ENCODE measurements around the gene GLIPR1. TPM values are rescaled to one million over a fixed set of nuclear protein-coding genes. Genes with fewer than 3 reads are reported as not detected.
"Not testable (repeated sequence)": the region's sequence is repeated elsewhere in the genome, so short reads cannot be mapped to it uniquely, and the experiment has no call there.

Gene GLIPR1
- polyA plus RNA-seq, 5 donors = 10.9 to 16.5 (median 15.5) TPM

- DNase-seq = no peak
These were observed 8.4 kb upstream of the GLIPR1 start for GRCh38 chr12:75471902-75472890.

- DNase-seq = no peak
These were observed 6.4 kb upstream of the GLIPR1 start for GRCh38 chr12:75474116-75474515.

DNA sequence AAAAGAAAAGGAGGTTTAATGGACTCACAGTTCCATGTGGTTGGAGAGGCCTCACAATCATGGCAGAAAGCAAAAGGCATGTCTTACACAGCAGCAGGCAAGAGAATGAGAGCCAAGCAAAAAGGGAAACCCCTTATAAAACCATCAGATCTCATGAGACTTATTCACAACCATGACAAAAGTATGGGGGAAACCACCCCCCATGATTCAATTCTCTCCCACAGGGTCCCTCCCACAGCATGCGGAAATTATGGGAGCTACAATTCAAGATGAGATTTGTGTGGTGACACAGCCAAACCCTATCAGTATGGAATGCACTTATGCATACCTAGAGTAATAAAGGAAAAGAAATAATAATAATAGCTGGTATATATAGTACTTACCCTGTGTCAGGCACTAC is 4.5 kb upstream of the GLIPR1 start:
- DNase-seq = no peak

DNA sequence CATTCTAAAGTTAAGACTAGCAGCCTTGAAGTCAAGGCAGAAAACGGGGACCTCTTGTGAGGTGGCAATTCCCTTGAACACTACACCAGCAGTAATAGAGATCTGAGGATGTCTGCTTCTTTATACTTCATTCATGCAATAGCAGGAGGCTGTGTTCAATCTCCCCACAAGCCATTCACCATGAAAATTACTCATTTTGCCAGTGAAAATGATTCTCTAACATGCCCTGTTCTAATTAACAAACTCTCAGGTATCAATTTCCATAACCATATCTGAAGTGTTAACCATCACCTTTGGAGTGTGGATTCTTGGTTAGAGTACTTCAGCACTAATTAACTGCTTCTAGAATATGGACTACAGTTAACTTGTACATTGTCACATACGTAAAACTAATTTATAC is 3.4 kb upstream of the GLIPR1 start:
- no peak for DNase-seq

GRCh38 chr12:75478116-75478794 is 2.3 kb upstream of the GLIPR1 start:
- DNase-seq = no peak

- DNase-seq = no peak
These were observed 543 bp upstream of the GLIPR1 start for GRCh38 chr12:75479963-75480461.

GRCh38 chr12:75481013-75481705 is 604 bp downstream of the GLIPR1 start:
- no peak for DNase-seq

- DNase-seq = no peak
These were observed 1.2 kb downstream of the GLIPR1 start for GRCh38 chr12:75481774-75482173.

DNA sequence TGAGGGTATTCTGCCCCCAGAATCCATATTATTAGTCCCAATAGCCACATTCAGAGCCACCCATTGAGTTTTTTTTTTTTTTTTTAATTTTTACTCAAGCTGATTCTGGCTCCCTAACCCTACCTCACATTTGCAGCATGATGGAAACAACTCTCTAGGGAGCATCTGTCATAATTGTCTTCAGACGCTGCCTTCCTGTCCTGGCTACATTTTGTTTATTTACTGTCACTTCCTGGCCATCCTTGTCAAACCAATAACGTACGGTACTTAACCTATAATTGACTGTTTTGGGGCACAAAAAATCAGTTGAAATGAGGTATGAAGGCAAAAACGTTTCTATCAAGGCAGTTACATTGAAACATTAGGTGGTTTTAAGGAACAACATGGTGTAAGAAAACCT is 2.1 kb downstream of the GLIPR1 start:
- no peak for DNase-seq

GRCh38 chr12:75483431-75483830 is 2.9 kb downstream of the GLIPR1 start:
- DNase-seq = no peak

GRCh38 chr12:75484450-75484849 is 3.9 kb downstream of the GLIPR1 start:
- not testable (repeated sequence) for DNase-seq

DNA sequence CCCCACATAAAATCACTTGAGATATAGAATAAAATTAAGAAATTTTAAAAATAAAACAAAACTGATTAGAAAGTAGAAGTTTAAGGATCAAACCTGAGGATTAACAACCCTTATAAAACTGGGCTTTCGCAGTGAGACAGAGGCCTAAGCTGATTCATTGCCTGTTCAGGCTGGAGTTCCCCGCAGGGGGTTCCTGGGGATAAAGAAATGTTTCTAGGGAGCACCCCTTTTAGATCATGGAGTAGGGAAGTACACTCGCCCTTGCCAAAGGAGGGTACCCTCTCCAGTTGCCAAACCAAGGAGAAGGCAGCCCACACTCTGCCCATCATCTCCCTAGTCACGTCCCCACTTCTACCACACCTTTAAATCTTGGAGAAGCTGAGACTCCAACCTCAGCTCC is 6.8 kb downstream of the GLIPR1 start:
- no peak for DNase-seq

DNA sequence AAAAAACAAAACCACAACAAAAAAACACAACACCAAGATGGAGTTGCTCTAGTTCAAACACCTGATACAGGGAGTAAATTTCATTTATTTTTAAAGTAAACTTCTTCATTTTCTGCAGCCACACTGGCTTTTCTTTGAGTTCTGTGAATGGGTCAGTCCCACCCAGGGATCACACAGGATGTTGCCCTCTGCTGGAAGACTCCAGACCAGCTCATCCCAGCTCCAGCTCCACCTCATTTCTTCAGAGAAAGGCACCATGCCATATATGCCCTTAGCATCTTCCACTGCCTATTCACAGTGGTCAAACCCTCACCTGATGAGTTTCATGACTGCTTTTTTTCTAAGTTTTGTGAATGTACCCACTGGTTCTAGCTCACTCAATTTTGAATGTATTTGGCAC is 8.0 kb downstream of the GLIPR1 start:
- DNase-seq = no peak

DNA sequence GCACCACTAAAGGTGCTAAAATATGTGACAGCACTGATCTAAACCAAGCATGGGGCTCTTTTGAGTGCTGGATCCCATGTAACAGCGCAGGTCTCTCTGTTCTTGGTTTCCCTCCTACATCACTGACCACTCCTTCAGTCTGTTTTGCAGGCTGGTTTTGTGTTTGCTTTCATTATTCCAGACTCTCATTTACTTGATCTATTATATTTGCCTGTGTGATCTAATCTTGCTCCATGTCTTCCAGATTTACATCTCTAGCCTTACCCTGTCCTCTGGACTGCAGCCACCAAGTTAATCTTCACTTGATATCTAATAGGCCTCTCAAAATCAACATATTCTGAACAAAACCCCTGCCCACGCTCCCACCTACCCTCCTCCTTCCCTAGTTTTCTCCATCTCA is 8.6 kb downstream of the GLIPR1 start:
- DNase-seq = no peak

DNA sequence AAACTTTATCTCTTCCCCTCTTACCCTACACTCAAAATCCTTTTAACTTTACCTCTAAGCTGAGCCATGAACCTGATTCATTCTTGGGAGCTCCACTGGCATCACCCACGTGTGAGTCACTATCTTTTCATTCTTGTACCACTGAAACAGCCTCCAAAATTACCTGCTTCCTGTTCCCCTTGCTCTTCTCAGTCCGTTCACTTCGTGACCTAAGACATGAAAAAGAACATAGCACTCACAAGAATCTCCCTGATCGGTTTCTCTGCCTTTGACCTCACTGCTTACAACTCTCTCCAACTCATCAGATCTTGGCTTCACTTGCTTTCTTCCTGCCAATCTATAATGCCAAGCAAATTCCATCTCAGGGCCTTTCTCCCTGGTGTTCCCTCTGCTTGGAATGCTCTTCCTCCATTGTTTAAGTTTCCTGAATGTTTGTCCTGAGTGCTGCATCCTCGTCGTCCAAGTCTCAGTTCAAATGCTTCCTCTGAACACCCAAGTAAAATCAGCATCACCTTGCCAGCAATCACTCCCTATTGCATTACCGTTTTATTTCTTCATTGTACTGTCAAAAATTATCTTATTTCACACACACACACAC is 9.2 kb downstream of the GLIPR1 start:
- no peak for DNase-seq

- no peak for DNase-seq
These were observed 10.6 kb downstream of the GLIPR1 start for GRCh38 chr12:75491169-75491568.

DNA sequence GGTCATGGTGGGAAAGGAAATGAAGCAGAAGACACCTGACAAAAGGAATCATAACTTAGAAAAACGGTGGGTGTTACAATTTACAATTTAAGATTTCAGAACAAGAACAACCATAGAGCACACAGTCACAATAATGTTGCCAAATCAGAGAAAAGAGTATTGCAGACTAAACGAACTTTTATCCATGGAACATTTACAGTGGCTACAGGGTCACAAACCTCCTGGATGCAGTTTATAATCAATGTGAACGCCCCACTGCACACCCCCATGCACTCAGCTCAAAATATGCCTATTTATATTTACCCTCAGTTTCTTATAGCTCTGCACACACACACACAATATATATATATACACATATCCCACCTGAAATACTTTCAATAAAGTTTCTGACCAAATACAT is 22.9 kb downstream of the GLIPR1 start:
- no peak for DNase-seq

DNA sequence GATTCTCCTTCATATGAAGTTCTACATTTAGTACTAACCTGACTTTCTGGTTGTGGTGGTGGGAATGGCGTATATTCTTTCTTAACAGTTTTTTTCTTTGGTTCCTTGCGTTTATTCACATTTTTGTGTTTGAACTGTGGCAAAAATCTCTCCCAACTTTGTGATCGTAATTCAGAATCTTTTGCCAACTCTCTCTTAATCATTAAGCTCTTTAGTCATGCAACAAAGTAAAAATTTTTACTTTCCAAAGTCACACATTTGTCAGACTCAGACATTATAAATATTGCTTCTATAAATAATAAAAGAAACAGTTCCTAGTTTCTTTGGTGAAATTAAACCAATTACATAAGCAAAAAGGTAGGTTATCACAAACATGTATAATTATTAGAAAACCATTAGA is 23.3 kb downstream of the GLIPR1 start:
- DNase-seq = no peak

GRCh38 chr12:75505706-75506312 is 25.3 kb downstream of the GLIPR1 start:
- no peak for DNase-seq

DNA sequence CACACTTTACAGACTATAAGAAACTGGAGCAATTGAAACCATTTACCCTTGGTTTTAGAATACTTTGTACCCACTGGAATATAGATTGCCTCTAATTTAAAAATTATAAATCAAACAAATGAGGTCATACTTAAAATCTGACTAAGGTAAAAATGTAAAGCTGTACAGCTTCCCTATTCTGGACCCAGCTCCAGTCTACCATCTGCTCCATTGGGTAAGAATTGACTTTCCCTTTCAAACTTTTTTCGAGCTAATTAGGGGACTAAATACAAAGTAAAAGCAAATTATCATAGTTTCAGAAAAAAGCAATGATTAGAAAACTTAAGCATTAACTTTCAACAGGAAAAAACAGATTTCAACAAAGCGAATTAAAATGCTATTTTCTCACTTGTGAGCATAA is 26.5 kb downstream of the GLIPR1 start:
- no peak for DNase-seq

- no peak for DNase-seq
These were observed 27.6 kb downstream of the GLIPR1 start for GRCh38 chr12:75508159-75508558.
